ENCODE measurements around the gene MYL9. TPM values are rescaled to one million over a fixed set of nuclear protein-coding genes. Genes with fewer than 3 reads are reported as not detected.

Gene MYL9
- total and polyA plus RNA-seq, 2 donors (not counting 3 experiments of a cell fraction or from before 2014, with no cell fraction given): 41.7 to 116 TPM

DNA sequence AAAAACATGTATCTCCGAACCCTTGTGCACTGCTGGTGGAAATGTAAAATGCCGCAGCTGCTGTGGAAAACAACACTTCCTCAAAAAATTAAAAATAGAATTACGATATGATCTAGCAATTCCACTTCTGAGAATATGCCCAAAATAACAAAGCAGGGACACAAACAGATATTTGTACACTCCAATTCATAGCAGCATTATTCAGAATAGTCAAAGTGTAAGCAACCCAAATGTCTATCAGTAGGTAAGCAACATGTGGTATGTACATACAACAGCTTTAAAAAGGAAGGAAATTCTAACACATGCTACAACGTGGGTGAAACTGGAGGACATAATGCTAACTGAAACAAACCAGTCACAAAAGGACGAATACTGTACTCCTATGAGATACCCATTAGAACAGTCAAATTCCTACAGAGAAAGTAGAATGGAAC lies 58.6 kb downstream of the MYL9 start:
- Histone ChIP-seq H3K9ac (replicated peaks; ENCODE audit: extremely low read depth, insufficient read depth, low read length) (no peak overlapping the region), H3K27ac (ENCODE audit: insufficient read depth, low read depth, low read length) (no peak overlapping the region), H3K9me3 (replicated peaks; ENCODE audit: control insufficient read depth, insufficient read depth, low read length) (no peaks in the 10 kb centered on the region), H3K36me3 (ENCODE audit: control insufficient read depth in 2 of 2, extremely low read depth in 1 of 2, insufficient read depth in 2 of 2, low read length in 2 of 2) (no peaks in the 10 kb centered on the region), H3K4me3 (replicated peaks in 1 of 3; ENCODE audit: insufficient read depth in 1 of 3, low read depth in 1 of 3, low read length in 3 of 3) (no peak overlapping the region), H2AFZ (ENCODE audit: low read depth, low read length) (no peak overlapping the region), H3K79me2 (ENCODE audit: control insufficient read depth, insufficient read depth, low read length) (no peaks in the 10 kb centered on the region), H3K27me3 (ENCODE audit: control insufficient read depth in 2 of 2, insufficient read depth in 2 of 2, low read length in 2 of 2) (peaks cover 0 to 2% of the 10 kb centered on the region in 2 experiments), H3K9me1 (replicated peaks; ENCODE audit: control insufficient read depth, extremely low read depth, insufficient read depth, low read length) (no peaks in the 10 kb centered on the region), H4K20me1 (replicated peaks; ENCODE audit: control insufficient read depth, extremely low read depth, insufficient read depth, low read length) (no peaks in the 10 kb centered on the region), H3K4me2 (ENCODE audit: insufficient read depth, low read length) (no peak overlapping the region), H3K4me1 (ENCODE audit: control insufficient read depth, extremely low read depth, insufficient read depth, low read length) (peaks cover under 1% of the 10 kb centered on the region)
- intact Hi-C loops (cut with micrococcal nuclease) (no loop called here), dilution Hi-C loops (cut with MboI; ENCODE audit: extremely low pct_ligation_motif_present, low sequenced_read_pairs) (no loop called here)
- ChIA-PET CTCF (interaction anchor here (0.9 to 1.2 kb wide), 3 partner anchors 11 to 23 kb away, joined by 3 to 4 read pairs (median 3); no protein-coding TSS in a partner anchor), POLR2A (interaction anchor here (0.6 kb wide), 2 partner anchors 25 to 41 kb away, joined by 4 to 9 read pairs; no protein-coding TSS in a partner anchor)
- DNase-seq (ENCODE audit: low read depth, low spot score) (peak; percentile 31), FAIRE-seq (no peak)
- TF ChIP-seq, protein P1, sequence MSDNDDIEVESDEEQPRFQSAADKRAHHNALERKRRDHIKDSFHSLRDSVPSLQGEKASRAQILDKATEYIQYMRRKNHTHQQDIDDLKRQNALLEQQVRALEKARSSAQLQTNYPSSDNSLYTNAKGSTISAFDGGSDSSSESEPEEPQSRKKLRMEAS (IDR thresholded peaks at IDR 0.05; ENCODE audit: insufficient read depth, insufficient read length): no peak
- TF ChIP-seq POLR2AphosphoS5 (IDR thresholded peaks at IDR 0.05; ENCODE audit: insufficient read depth, low read depth, low read length): no peak
- no peak for TF ChIP-seq EZH2 (IDR thresholded peaks at IDR 0.05; ENCODE audit: borderline replicate concordance, low read depth, low read length, severe bottlenecking)
- TF ChIP-seq POLR2A (IDR thresholded peaks at IDR 0.05; ENCODE audit: low read depth, low read length): no peak
- no peak for TF ChIP-seq MYC (IDR thresholded peaks at IDR 0.05; ENCODE audit: low read depth, low read length)
- no peak for TF ChIP-seq JUN (IDR thresholded peaks at IDR 0.05; ENCODE audit: borderline replicate concordance, insufficient read depth, insufficient read length, low read depth)
- TF ChIP-seq, protein P2, sequence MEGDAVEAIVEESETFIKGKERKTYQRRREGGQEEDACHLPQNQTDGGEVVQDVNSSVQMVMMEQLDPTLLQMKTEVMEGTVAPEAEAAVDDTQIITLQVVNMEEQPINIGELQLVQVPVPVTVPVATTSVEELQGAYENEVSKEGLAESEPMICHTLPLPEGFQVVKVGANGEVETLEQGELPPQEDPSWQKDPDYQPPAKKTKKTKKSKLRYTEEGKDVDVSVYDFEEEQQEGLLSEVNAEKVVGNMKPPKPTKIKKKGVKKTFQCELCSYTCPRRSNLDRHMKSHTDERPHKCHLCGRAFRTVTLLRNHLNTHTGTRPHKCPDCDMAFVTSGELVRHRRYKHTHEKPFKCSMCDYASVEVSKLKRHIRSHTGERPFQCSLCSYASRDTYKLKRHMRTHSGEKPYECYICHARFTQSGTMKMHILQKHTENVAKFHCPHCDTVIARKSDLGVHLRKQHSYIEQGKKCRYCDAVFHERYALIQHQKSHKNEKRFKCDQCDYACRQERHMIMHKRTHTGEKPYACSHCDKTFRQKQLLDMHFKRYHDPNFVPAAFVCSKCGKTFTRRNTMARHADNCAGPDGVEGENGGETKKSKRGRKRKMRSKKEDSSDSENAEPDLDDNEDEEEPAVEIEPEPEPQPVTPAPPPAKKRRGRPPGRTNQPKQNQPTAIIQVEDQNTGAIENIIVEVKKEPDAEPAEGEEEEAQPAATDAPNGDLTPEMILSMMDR (IDR thresholded peaks at IDR 0.05; ENCODE audit: extremely low read depth in 1 of 2, insufficient read depth in 1 of 2, low read depth in 1 of 2, low read length in 2 of 2): no peak
- no peak for TF ChIP-seq FOS (IDR thresholded peaks at IDR 0.05; ENCODE audit: borderline replicate concordance, insufficient read depth, low read length)
- TF ChIP-seq GATA2 (IDR thresholded peaks at IDR 0.05; ENCODE audit: insufficient read depth, insufficient read length, low read depth, low read length): no peak
- BruUV-seq (replicated peaks): no TSS peak

Small RNA genes lying within 50 kb of the gene (small RNA-seq; reads per million reads assigned to genes)
- gene RF00017 (ENCODE audit: insufficient read depth, insufficient read length, low read depth, low replicate concordance): not detected

Other genes with a start within 250 kb of the MYL9 start
- 125 and 130 TPM in 2 replicates for gene DLGAP4, start 235.2 kb upstream of the MYL9 start, total RNA-seq
- gene DLGAP4, start 235.2 kb upstream of the MYL9 start, polyA plus RNA-seq: 57.5 and 62.3 TPM in 2 replicates
- 21.0 and 27.9 TPM in 2 replicates for gene TGIF2, start 32.1 kb downstream of the MYL9 start, total RNA-seq
- gene TGIF2, start 32.1 kb downstream of the MYL9 start, polyA plus RNA-seq: 18.9 and 20.7 TPM in 2 replicates
- 109 and 113 TPM in 2 replicates for gene RAB5IF, start 64.3 kb downstream of the MYL9 start, total RNA-seq
- gene RAB5IF, start 64.3 kb downstream of the MYL9 start, polyA plus RNA-seq: 161 and 162 TPM in 2 replicates
- gene SLA2, start 104.7 kb downstream of the MYL9 start, total RNA-seq: not detected in 2 replicates
- gene SLA2, start 104.7 kb downstream of the MYL9 start, polyA plus RNA-seq: 0.03 TPM in 1 of 2 replicates, not detected in the other
- 27.7 and 28.4 TPM in 2 replicates for gene NDRG3, start 204.6 kb downstream of the MYL9 start, total RNA-seq
- 20.9 and 25.7 TPM in 2 replicates for gene NDRG3, start 204.6 kb downstream of the MYL9 start, polyA plus RNA-seq
- 24.4 and 25.0 TPM in 2 replicates for gene DSN1, start 232.2 kb downstream of the MYL9 start, total RNA-seq
- gene DSN1, start 232.2 kb downstream of the MYL9 start, polyA plus RNA-seq: 8.4 and 11.0 TPM in 2 replicates